ENCODE results near the gene RNPEPL1.
"Not testable (repeated sequence)": the region's sequence is repeated elsewhere in the genome, so short reads cannot be mapped to it uniquely, and the experiment has no call there.

The RNPEPL1 gene

GRCh38 chr2:240538031-240538780 is 30.1 kb upstream of the RNPEPL1 start:
- no peak for DNase-seq (ENCODE audit: low read depth)

DNA sequence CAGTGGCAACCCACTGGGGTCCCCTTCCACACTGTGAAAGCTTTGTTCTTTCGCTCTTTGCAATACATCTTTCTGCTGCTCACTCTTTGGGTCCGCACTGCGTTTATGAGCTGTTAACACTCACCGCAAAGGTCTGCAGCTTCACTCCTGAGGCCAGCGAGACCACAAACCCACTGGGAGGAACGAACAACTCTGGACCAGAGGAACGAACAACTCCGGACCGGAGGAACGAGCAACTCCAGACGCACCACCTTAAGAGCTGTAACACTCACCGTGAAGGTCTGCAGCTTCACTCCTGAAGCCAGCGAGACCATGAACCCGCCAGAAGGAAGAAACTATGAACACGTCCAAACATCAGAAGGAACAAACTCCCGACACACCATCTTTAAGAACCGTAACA is 29.2 kb upstream of the RNPEPL1 start:
- DNase-seq (ENCODE audit: low read depth) = not testable (repeated sequence)

DNA sequence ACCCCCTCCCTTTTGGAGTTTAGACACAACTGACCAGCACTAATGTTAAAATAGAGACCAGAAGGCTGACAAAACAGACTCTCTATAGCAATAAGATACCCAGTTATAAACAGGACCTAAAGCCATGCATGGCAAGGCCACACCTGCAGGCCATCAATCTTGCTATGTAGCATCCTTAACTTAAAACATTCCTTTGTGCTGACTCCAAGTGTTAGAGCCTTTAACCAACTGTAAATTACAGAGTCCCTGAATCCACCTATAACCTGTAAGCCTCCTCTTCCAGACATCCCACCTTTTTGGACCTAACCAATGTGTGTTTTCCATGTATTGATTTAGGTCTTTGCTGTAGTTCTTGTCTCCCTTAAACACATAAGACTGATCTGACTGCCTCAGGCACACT is 28.4 kb upstream of the RNPEPL1 start:
- no peak for DNase-seq (ENCODE audit: low read depth)

- no peak for DNase-seq (ENCODE audit: low read depth)
Observed at GRCh38 chr2:240551288-240551687, 17.0 kb upstream of the RNPEPL1 start.

DNA sequence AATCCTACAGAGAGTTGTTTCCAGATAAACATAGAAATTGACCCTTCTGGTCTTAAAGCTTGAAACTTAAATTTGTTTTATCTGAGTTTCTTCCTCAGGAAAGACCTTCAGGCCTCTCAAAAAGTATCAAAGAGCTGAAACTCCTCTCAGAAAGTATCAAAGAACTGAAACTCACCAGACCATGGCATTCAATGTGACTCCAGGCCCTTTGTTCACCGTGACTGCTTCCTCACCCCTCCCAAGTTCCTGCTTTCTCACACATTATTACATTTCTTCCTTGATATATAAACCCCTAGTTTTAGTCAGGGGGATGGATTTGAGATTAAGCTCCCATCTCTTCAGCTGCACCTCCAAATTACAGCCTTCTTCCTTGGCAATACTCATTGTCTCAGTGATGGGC is 16.5 kb upstream of the RNPEPL1 start:
- no peak for DNase-seq (ENCODE audit: low read depth)

DNA sequence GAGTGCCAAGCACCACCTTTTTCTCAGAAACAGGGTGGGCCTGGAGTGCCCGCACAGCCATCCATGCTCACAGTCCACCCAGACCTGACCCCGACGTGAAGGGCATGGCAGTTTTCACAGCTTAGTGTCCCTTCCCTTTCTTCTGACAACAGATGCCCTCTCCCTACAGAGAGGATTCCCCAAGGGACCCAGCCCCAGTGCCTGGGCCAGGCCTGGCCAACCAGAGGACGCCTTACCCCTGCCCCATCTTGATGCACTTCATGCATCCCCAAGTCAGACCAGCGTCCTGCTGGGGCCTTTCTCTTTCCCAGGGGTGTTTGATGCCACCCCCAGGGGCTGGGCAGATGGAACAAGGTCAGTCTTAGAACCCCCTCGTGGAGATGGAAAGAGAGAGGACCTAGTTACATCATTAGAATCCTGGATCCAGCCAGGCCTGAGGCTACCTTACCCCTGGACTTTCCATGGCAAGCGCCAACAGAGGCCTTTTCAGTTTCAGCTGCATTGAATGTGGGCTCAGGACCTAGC is 14.3 kb upstream of the RNPEPL1 start:
- no peak for DNase-seq (ENCODE audit: low read depth)

GRCh38 chr2:240554767-240555493 is 13.4 kb upstream of the RNPEPL1 start:
- no peak for DNase-seq (ENCODE audit: low read depth)

DNA sequence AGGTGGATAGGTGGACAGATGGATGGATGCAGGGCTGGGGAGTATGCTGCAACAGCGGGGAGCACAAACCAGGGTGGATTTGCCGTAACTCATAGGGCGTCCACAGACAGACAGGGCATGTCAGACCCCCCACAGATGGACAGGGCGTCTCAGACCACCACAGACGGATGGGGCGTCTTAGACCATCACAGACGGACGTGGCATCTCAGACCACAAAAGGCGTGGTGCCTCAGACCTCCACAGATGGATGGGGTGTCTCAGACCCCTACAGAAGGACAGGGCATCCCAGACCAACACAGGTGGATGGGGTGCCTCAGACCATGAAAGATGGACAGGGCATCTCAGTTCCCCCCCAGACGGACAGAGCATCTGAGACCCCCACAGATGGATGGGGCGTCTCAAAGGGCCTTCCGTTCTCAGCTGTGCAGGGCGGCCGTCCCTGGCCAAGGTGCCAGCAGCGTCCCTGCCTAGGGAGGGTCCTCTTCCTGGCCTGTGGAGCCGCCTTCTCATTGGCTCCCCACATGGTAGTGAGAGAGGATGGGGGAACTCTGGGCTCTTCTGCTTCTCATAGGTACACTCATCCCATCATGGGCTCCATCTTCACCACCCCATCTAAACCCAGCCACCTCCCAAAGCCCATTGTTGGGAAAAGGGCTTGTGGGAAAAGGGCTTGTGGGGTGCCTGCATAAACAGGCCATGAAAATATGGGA is 12.6 kb upstream of the RNPEPL1 start:
- no peak for DNase-seq (ENCODE audit: low read depth)

- peak; percentile 59 for DNase-seq (ENCODE audit: low read depth)
Observed at GRCh38 chr2:240556553-240557100, 11.7 kb upstream of the RNPEPL1 start.

DNA sequence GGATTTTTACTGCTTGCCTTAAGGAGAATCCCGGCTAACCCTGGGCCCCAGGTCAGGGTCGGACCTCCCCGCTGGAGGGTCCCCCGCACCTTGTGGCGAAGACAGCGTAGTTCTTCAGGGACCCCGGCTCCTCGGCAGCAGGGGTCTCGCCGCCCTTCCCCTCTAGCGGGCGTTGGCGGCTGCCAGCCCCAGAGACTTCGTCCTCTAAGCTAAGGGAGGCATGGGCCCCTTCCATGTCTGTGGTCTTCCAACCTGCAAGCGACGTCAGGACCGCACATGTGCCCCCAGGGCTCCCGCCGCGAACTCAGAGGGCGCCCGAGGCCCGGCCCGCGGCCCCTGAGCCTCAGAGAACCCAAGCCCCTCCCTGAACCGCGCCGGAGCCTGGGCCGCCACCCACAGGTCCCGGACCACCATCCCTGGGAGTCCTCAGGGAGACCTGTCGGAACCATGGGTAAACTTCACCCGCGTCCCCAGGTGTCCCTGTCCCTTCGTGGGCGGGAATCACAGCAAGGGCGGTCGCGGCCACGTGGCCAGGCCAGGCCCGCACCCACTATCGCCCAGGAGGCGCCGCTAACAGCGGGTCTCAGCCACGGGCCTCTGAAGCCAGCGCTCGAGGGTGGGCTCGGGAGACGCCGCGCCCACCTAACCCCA is 11.1 kb upstream of the RNPEPL1 start:
- no peak for DNase-seq (ENCODE audit: low read depth)

GRCh38 chr2:240557808-240558207 is 10.5 kb upstream of the RNPEPL1 start, which contains the start of gene ANKMY1:
Gene ANKMY1 (minus strand): TSS chr2:240557988. CDS start chr2:240557335, 653 bp downstream.
- peak; percentile 57 for DNase-seq (ENCODE audit: low read depth)

DNA sequence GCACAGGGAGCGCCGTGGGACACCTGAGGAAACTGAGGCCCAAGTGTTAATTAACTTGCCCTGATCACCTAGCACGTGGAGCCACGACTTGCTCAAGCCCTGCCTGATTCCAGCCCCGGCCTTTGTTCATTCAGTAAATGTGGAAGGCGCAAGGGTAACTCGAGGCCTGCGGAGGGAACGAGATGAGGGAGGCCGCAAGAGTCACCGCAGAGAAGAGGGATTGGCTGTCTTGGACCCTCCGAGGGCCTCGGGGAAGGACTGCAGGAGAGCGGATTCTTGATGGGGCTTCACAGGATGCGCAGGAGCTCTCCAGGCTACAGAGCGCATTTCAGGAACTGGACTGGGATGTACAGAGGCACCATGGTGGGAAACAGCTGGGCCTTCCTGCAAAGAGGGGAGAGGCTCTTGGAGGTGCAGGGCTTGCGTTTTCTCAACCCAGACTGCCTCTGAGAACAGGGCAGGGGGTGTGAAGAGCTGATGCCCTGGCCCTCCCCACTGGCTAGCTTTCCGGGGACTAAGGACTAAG is 10.0 kb upstream of the RNPEPL1 start:
- no peak for DNase-seq (ENCODE audit: low read depth)

DNA sequence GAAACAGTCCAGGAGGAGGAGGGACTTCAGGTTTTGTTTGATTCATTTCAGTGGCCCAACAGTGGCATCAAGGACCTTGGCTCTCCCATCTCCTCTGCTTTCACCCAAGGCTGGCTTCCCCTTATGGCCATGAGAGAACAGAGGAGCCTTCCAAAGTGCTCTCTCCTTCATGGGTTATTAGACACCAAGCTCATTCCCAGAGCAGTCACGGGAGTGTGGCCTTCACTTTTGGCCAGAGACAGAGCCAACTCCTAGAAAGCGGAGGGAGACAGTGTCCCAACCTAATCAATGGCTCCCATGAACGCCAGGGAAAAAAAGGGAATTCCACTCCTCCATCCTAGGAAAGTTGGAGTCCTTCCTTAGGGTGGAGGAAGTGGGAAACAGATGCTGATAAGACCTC is 9.0 kb upstream of the RNPEPL1 start:
- no peak for DNase-seq (ENCODE audit: low read depth)

DNA sequence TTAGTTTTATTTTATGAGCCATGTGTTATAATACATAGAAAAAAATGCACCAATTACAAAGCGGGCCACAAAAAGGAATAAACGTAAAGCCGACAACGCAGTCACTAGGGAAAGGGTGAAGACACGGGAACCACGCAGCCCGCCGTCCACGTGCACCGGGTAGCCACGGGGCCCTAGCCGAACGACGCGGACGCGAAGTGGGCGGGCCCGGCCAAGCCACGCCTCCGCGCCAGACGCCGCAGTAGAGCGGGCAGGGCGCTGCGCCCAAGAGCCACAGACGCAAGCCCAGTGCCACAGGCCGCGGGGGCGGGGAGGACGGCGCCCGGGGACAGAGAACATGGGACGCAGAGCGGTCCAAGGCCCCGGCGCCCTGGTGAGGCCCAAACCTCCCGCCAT is 8.2 kb upstream of the RNPEPL1 start, which contains the start of gene DUSP28:
Gene DUSP28, plus strand, starts transcription at position 274 of the 396 bp plus-strand sequence. CDS start 328 bp downstream, outside the sequence.
- DNase-seq (ENCODE audit: low read depth) = peak; percentile 85

GRCh38 chr2:240560480-240561324 is 7.6 kb upstream of the RNPEPL1 start:
- peak; percentile 99 for DNase-seq (ENCODE audit: low read depth)

DNA sequence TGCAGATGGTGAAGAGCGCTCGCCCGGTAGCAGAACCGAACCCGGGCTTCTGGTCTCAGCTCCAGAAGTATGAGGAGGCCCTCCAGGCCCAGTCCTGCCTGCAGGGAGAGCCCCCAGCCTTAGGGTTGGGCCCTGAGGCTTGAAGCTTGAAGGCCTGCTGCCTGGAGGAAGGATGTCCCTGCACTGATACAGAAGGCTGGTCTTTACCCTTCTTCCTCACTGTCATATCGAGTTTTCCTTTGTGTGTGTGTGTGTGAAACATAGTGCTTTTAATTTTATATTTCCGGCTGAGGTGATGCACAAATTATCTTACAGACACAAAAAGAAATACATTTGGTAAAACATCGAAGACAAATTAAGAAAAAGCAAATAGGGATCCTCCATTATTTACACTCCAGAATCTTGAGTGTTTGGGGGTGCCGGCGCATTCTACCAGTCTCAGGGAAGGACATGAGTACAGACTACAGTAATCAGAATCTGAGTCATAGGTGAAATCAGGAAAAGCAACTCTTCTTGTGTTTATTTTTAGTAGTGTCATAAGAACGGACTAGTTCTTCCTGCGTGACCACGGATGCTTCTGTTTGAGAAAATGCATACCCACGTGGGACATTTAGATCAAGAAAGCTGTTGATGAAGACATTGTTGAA is 6.8 kb upstream of the RNPEPL1 start:
- no peak for DNase-seq (ENCODE audit: low read depth)

DNA sequence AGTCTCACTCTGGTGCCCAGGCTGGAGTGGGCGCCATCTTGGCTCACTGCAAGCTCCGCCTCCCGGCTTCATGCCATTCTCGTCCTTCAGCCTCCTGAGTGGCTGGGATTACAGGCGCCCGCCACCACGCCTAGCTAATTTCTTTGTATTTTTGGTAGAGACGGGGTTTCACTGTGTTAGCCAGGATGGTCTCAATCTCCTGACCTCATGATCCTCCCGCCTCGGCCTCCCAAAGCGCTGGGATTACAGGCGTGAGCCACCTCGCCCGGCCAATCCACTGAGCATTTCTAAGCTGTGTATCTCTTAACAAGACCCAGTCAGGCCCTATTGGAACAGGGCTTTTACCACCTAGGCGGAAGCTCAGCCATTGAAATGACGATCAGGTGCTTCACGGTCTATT is 5.1 kb upstream of the RNPEPL1 start:
- DNase-seq (ENCODE audit: low read depth) = not testable (repeated sequence)

- DNase-seq (ENCODE audit: low read depth) = no peak
Observed at GRCh38 chr2:240563951-240564560, 4.2 kb upstream of the RNPEPL1 start.

DNA sequence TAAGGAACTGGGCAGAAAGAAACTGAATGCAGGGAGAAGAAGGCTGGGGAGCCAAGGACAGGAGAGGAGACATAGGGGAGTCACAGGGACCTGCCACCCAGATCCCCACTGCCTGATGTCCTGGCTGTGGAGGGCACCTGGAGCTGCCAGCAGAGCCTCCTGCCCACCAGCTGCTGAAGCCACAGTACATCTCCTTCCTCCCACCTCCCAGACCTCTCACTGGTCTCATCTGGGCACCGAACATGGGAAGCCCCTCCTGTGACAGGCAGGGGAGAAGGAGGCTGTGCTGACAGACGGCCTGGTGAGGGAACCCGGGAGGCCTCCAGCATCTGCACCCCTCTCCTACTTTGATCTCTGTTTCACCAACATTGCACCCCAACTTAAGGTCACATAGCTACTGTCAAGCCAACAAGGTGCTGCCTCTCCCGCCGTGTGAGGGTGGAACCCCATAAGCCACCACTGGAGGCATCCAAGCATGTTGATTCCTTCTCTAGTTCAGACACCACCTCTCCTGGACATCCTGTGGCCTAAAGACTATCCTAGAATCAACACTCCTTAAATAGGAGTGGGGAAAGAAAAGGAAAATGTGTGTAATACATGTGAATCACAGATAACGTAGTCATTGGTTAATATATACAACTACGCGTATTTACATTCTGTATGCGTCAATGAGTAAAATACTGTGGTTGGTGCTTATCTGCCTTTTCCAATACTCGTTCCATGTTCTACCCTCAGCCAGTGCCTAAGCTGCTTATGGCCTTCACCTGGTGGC is 3.5 kb upstream of the RNPEPL1 start:
- no peak for DNase-seq (ENCODE audit: low read depth)
